Measurements from ENCODE around the gene MYRIP.
"Not testable (repeated sequence)": the region's sequence is repeated elsewhere in the genome, so short reads cannot be mapped to it uniquely, and the experiment has no call there.

Gene MYRIP

DNA sequence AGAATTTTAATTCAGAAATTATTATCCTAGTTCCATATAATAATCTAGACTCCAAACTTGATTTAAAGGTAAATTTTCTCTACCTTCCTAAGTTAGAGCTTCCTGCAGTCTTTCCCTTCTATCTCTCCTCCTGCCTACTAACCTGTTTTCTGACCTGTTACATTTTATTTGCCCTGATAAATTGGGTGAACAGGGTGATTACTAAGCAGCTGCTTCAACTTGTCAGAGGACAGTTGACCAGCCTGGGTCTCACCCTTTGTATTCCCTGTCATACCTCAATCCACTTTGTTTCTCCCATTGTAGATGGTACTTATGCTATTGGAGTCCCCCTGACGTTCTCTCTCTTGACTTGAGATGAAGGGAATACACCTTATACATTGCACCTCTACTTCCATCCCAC, 28.4 kb upstream of the MYRIP start:
- Histone ChIP-seq H3K9ac (no peak overlapping the region), H3K27me3 (no peaks in the 10 kb centered on the region), H4K20me1 (no peaks in the 10 kb centered on the region), H3K4me1 (no peaks in the 10 kb centered on the region), H3K36me3 (no peaks in the 10 kb centered on the region), H3K27ac (no peak overlapping the region), H3K4me3 (no peak overlapping the region), H3K9me3 (peaks cover 17% of the 10 kb centered on the region), H3K4me2 (no peak overlapping the region)
- TF ChIP-seq Cebpa-rat (IDR thresholded peaks at IDR 0.05): no peak

DNA sequence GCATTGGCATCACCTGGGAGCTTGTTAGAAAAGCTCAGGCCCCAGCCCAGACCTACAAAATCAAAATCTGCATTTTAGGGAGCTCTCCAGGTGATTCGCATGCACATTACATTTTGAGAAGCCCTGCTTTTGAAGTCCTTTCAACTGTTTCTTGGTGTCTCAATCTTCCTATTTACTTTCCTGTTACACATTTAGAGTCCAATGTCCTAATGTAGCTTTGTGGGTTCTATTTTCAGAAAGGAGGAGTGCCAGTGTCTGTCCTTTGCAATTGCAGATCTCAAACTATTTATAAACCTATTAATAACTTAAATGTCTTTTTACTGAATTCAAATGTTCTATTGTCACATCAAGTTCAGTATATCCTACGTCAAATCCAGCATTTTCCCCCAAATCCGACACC, 27.8 kb upstream of the MYRIP start:
- no peaks in the 10 kb centered on the region for H3K36me3 ChIP-seq
- no peaks in the 10 kb centered on the region for H3K4me1 ChIP-seq
- H3K9me3 ChIP-seq: peaks cover 17% of the 10 kb centered on the region
- H3K9ac ChIP-seq: no peak overlapping the region
- no peaks in the 10 kb centered on the region for H3K27me3 ChIP-seq
- H3K27ac ChIP-seq: no peak overlapping the region
- no peaks in the 10 kb centered on the region for H4K20me1 ChIP-seq
- no peak overlapping the region for H3K4me2 ChIP-seq
- no peak for TF ChIP-seq Cebpa-rat (IDR thresholded peaks at IDR 0.05)
- H3K4me3 ChIP-seq: no peak overlapping the region

DNA sequence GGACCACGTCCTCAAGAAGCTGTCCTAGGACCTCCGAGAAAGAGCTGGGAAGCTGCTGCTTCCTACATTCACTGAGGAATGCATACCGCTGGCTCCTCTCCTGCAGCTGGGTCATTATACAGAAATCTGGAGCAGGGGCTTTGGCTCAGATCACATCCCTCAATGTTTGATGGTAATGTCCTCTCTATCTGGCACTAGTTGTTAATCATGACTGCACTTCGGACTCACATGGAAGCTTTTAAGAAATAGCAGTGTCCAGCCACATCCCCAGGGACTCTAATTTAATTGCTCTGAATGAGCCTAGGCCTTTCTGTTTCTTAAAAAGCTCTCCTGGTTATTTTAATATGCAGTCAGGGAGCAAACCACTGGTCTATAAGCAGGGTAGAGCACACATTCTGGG, 25.7 kb upstream of the MYRIP start:
- Histone ChIP-seq H3K27ac (no peak overlapping the region), H3K27me3 (no peaks in the 10 kb centered on the region), H3K9me3 (peaks cover 7% of the 10 kb centered on the region; the same call in 1 of the 2 replicates), H3K9ac (no peak overlapping the region), H3K4me3 (no peak overlapping the region), H3K4me1 (no peaks in the 10 kb centered on the region), H3K36me3 (no peaks in the 10 kb centered on the region), H4K20me1 (no peaks in the 10 kb centered on the region), H3K4me2 (no peak overlapping the region)
- no peak for TF ChIP-seq Cebpa-rat (IDR thresholded peaks at IDR 0.05)

DNA sequence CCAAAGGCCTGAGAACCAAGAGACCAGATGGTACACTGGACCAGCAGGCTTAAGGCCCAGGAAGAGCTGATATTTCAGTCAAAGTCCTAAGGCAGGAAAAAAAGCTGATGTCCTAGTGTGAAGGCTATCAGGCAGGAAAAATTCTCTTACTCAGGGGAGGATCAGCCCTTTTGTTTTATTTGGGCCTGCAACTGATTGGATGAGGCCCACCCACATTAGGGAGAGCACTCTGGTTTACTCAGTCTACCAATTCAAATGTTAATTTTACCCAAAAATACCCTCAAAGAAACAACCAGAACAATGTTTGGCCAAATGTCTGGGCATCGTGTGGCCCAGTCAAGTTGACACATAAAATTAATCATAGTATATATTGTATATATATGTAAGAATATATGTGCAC, 24.5 kb upstream of the MYRIP start:
- H3K4me3 ChIP-seq: no peak overlapping the region
- H3K27me3 ChIP-seq: no peaks in the 10 kb centered on the region
- no peak overlapping the region for H3K9ac ChIP-seq
- H3K4me2 ChIP-seq: no peak overlapping the region
- no peaks in the 10 kb centered on the region for H4K20me1 ChIP-seq
- H3K9me3 ChIP-seq: peaks cover under 1% of the 10 kb centered on the region; the same call in 1 of the 2 replicates
- H3K4me1 ChIP-seq: no peaks in the 10 kb centered on the region
- TF ChIP-seq Cebpa-rat (IDR thresholded peaks at IDR 0.05): no peak
- H3K36me3 ChIP-seq: no peaks in the 10 kb centered on the region
- H3K27ac ChIP-seq: no peak overlapping the region

DNA sequence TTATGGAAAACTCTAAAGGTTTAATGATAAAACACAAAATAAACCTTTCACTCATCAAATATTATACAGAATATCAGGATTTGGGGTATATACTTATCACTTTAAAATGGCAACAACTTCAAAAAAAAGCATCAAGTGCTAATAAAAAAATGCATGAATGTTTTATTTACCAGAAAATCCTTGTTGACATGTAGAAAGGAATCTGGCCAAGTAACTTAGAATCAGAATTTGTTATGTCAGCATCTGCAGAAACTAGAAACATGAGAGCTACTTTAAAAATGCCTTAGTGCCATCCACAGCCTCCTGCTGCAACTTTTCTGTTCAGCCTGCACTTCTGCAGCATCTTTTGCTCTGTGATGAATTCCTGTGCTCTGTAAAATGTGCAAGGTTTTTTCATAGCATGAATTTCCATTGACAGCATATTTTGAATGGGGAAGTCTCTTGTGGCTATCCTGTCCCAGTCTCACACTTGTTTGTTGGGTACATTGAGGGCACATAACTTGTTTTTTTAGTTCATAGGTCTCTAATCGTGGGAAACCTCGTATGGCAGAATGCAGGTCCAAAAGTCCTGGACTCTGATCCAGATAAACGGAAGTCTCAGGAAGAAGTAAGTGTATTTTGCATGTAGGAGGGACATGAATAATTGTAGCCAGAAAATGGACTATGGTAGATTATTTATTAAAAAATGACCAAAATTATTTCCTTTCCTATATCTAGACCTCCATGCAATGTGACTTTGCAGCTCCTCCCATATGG, 21.1 kb upstream of the MYRIP start:
- Histone ChIP-seq H4K20me1 (no peaks in the 10 kb centered on the region), H3K4me3 (no peak overlapping the region), H3K4me2 (no peak overlapping the region), H3K4me1 (no peaks in the 10 kb centered on the region), H3K9me3 (no peaks in the 10 kb centered on the region), H3K9ac (no peak overlapping the region), H3K27me3 (no peaks in the 10 kb centered on the region), H3K27ac (no peak overlapping the region), H3K36me3 (no peaks in the 10 kb centered on the region)
- no peak for TF ChIP-seq Cebpa-rat (IDR thresholded peaks at IDR 0.05)

DNA sequence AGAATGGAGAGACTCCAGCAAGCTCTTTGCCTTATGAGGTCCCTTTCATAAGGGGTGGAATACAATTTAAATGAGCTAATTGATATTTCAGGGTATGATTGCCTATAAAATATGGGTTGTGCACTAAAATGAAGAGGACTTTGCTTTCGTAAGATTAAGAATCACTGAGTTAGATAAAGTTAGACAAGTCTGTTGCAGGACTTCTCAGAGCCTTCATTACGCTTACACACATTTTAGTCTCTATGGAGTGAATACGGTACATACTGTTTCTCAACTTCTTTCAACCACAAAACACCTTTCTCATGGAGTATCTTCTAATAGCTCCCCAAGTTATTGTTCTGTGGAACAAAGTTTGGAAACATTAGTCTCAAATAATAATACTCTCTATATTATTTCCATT, 17.8 kb upstream of the MYRIP start:
- H3K9ac ChIP-seq: no peak overlapping the region
- no peak overlapping the region for H3K4me2 ChIP-seq
- no peaks in the 10 kb centered on the region for H4K20me1 ChIP-seq
- no peak for TF ChIP-seq Cebpa-rat (IDR thresholded peaks at IDR 0.05)
- no peak overlapping the region for H3K27ac ChIP-seq
- no peaks in the 10 kb centered on the region for H3K4me1 ChIP-seq
- no peaks in the 10 kb centered on the region for H3K9me3 ChIP-seq
- H3K36me3 ChIP-seq: no peaks in the 10 kb centered on the region
- H3K4me3 ChIP-seq: no peak overlapping the region
- H3K27me3 ChIP-seq: no peaks in the 10 kb centered on the region

DNA sequence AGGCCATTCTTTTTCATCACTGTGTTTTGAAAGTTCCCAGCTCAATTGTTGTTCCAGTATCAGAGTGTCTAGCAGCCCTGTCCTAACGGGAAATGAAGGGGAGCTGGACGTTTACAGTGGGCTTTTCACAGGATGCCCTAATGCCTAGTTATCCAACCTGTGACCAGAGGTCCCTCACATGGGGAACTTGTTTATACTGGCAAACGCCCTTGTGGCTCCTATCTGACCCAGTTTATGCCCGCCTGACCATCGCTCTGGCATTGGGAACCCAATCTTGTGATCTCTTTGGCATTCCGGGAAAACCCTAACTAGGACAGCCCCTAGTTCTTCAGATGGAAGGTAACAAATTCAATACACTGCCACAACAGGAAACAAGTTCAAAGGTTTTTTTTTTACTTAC, 14.5 kb upstream of the MYRIP start:
- Histone ChIP-seq H3K4me1 (no peaks in the 10 kb centered on the region), H3K4me3 (no peak overlapping the region), H3K27me3 (no peaks in the 10 kb centered on the region), H3K9me3 (no peaks in the 10 kb centered on the region), H3K36me3 (no peaks in the 10 kb centered on the region), H4K20me1 (no peaks in the 10 kb centered on the region), H3K9ac (no peak overlapping the region), H3K27ac (no peak overlapping the region), H3K4me2 (no peak overlapping the region)
- no peak for TF ChIP-seq Cebpa-rat (IDR thresholded peaks at IDR 0.05)

DNA sequence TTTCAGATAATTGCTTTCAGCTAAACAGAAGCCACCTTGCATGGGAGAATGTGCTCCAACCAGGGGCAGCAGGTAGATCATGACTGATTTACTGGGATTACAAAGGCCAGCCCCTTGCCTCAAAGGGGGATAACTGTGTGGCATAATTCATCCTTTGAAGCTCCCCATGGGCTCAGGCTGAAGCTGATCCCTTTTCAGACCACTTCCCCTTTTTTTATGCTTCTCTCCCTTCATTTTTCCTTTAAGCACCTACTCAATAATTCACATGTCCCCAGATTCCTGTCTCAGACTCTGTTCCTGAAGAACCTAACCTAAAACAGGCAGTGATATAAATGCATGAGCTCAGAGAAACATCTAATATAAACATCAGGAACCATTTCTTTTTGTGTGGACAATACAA, 8.2 kb upstream of the MYRIP start:
- Histone ChIP-seq H3K4me2 (no peak overlapping the region), H3K9me3 (peaks cover 14% of the 10 kb centered on the region), H3K9ac (no peak overlapping the region), H3K4me1 (no peaks in the 10 kb centered on the region), H3K4me3 (no peak overlapping the region), H3K36me3 (no peaks in the 10 kb centered on the region), H4K20me1 (no peaks in the 10 kb centered on the region), H3K27ac (no peak overlapping the region), H3K27me3 (no peaks in the 10 kb centered on the region)
- TF ChIP-seq Cebpa-rat (IDR thresholded peaks at IDR 0.05): no peak

DNA sequence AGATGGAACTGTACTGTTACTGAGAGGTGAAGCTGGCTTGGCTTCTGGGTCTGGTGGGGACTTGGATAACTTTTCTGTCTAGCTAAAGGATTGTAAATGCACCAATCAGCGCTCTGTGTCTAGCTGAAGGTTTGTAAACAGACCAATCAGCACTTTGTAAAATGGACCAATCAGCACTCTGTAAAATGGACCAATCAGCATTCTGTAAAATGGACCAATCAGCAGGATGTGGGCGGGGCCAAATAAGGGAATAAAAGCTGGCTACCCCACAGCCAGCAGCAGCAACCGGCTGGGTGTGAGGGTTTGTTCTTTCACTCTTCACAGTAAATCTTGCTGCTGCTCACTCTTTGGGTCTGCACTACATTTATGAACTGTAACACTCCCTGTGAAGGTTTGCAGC, 6.9 kb upstream of the MYRIP start:
- not testable (repeated sequence) for H3K4me3 ChIP-seq, H4K20me1 ChIP-seq, H3K27ac ChIP-seq, H3K9ac ChIP-seq, H3K27me3 ChIP-seq, H3K36me3 ChIP-seq, H3K4me2 ChIP-seq, H3K4me1 ChIP-seq
- H3K9me3 ChIP-seq: peaks cover 14% of the 10 kb centered on the region

DNA sequence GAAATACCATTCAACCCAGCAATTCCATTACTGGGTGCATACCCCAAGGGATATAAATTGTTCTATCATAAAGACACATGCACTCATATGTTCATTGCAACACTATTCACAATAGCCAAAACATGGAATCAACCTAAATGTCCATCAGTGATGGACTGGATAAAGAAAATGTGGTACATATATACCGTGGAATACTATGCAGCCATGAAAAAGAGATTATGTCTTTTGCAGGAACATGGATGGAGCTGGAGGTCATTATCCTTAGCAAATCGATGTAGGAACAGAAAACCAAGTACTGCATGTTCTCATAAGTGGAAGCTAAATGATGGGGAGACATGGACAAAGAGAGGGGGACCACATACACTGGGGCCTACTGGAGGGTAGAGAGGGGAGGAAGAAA, 5.5 kb upstream of the MYRIP start:
- no peak overlapping the region for H3K9ac ChIP-seq
- H3K27me3 ChIP-seq: peaks cover 4% of the 10 kb centered on the region; the same call in 1 of the 2 replicates
- peaks cover 14% of the 10 kb centered on the region for H3K9me3 ChIP-seq
- no peaks in the 10 kb centered on the region for H3K4me1 ChIP-seq
- H3K4me2 ChIP-seq: no peak overlapping the region
- no peak for TF ChIP-seq Cebpa-rat (IDR thresholded peaks at IDR 0.05)
- no peak overlapping the region for H3K27ac ChIP-seq
- no peaks in the 10 kb centered on the region for H4K20me1 ChIP-seq
- no peaks in the 10 kb centered on the region for H3K36me3 ChIP-seq
- H3K4me3 ChIP-seq: no peak overlapping the region

DNA sequence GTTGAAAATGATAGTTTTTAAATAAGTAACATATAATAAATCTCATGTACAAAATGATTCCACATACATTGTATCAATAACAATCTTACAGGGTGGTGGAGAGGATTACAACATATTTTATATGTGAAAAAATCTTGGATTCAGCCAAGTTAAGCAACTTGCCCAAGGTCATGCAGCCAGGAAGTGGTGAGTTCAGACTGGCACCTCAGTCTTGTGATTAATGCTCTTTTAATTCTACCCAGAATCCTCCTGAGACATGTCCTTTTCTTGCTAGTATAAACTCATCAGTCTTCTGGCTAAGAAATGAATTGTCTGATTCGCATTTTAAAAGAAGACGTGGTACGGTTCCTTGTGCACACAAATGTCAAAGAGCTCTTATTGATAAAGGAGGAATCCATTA, 4.5 kb upstream of the MYRIP start:
- no peak overlapping the region for H3K27ac ChIP-seq
- H4K20me1 ChIP-seq: no peaks in the 10 kb centered on the region
- no peak overlapping the region for H3K4me3 ChIP-seq
- no peak for TF ChIP-seq Cebpa-rat (IDR thresholded peaks at IDR 0.05)
- H3K27me3 ChIP-seq: peaks cover 13% of the 10 kb centered on the region
- H3K9ac ChIP-seq: no peak overlapping the region
- H3K4me1 ChIP-seq: peaks cover 3% of the 10 kb centered on the region; the same call in 1 of the 2 replicates
- H3K9me3 ChIP-seq: peaks cover 14% of the 10 kb centered on the region
- no peak overlapping the region for H3K4me2 ChIP-seq
- H3K36me3 ChIP-seq: no peaks in the 10 kb centered on the region
